Loucy (cell line): ENCODE measurements around the gene DRAXIN.

Source experiments
- EZH2phosphoT487 ChIP-seq: fragments of 200-600 bp; IDR thresholded peaks from 2 replicates; pipeline ENCODE4 v1.6.1; 2018; ENCODE audit warnings: antibody characterized with exemption, mild to moderate bottlenecking, moderate library complexity, borderline replicate concordance
- TF ChIP-seq, protein P1 (sequence below): fragments of 200-600 bp; sonication (generic); conservative IDR thresholded peaks from 2 replicates; pipeline ENCODE4 v1.5.1; 2014; ENCODE audit warnings: mild to moderate bottlenecking, antibody characterized with exemption, low read length

DNA sequence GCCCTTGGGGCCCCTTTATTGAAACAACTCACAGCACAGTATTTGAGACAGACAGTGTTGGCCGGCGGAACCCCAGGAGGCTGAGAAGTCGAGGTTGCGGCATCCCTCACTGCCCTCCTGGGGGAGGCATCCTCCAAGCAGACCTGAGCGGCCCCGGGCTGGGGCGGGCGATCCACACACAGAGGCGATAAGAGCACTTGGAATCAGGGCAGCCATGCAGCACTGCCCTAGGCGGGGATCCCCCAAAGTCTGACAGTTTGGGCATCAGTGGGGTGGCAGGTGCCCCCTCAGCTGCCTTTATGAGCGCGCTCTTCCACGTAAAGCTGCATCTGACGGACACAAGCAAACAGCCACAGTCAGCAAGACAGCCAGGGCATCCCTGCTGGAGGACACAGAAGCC lies 17.0 kb upstream of the DRAXIN start:
- no peak for TF ChIP-seq EZH2phosphoT487
- TF ChIP-seq, protein P1, sequence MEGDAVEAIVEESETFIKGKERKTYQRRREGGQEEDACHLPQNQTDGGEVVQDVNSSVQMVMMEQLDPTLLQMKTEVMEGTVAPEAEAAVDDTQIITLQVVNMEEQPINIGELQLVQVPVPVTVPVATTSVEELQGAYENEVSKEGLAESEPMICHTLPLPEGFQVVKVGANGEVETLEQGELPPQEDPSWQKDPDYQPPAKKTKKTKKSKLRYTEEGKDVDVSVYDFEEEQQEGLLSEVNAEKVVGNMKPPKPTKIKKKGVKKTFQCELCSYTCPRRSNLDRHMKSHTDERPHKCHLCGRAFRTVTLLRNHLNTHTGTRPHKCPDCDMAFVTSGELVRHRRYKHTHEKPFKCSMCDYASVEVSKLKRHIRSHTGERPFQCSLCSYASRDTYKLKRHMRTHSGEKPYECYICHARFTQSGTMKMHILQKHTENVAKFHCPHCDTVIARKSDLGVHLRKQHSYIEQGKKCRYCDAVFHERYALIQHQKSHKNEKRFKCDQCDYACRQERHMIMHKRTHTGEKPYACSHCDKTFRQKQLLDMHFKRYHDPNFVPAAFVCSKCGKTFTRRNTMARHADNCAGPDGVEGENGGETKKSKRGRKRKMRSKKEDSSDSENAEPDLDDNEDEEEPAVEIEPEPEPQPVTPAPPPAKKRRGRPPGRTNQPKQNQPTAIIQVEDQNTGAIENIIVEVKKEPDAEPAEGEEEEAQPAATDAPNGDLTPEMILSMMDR = no peak
